Tibial nerve (tissue), 3 donors: ENCODE measurements around the gene AP1G2.

Source experiments
- EP300 ChIP-seq, 2 donors: sonication (generic); formaldehyde crosslinking; IDR thresholded peaks; one replicate each; pipeline ENCODE4 v1.6.1; 2017; ENCODE audit warnings: antibody characterized with exemption in 2 of 2, mild to moderate bottlenecking in 1 of 2
- POLR2A ChIP-seq, 2 donors: fragments of 450-650 bp; IDR thresholded peaks; one replicate each; pipeline ENCODE4 v1.6.1; 2017; ENCODE audit warnings: antibody characterized with exemption in 2 of 2, mild to moderate bottlenecking in 2 of 2, moderate library complexity in 2 of 2

GRCh38 chr14:23522643-23523198 is 44.9 kb downstream of the AP1G2 start:
- no peak for TF ChIP-seq POLR2A (IDR thresholded peaks at IDR 0.05)
- no peak for TF ChIP-seq EP300 (IDR thresholded peaks at IDR 0.05)
